ENCODE data around the gene COPA.
A peak's percentile ranks its signal among the peaks of the same experiment; 100 is the strongest.

Gene COPA

DNA sequence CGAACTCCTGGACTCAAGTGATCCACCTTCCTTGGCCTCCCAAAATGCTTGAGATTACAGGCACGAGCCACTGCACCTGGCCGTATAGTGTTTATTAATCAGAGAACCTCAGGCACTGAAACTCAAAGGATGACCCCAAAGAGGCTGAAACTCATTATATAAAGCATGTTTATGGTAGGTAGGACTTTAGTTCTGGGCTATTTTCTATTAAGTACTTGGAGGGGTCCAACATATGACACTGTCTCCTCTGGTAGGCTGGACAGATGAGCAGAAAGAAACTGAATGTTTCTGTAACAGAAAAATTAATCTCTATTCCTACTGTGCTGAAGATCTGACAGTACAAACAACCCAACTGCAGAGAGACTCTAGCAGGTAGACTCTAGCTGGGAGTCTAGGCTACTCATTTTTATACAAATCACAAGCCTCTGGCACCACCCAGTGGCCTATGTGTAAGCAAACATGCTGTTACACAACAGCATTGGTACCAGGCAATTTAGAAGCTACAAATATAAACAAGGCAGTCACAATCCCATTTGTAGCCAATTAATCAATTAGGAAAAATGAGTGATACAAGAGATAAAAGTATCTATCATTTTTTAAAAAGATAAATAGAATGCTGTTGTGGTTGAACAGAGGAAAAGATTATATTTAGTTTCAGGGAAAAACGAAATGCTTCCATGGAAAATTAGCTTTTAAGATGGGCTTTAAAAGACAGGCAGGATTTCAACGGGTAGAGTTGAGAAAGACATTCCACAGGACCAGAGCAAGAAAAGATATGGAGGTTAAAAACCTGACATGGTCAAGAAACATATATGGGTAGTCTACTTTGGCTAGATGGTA is 91.1 kb downstream of the COPA start:
- no peak overlapping the region for H3K27ac ChIP-seq
- TF ChIP-seq CTCF (IDR thresholded peaks at IDR 0.05) (peak; percentile 92), ZFX (IDR thresholded peaks at IDR 0.05; ENCODE audit: borderline replicate concordance) (no peak)

DNA sequence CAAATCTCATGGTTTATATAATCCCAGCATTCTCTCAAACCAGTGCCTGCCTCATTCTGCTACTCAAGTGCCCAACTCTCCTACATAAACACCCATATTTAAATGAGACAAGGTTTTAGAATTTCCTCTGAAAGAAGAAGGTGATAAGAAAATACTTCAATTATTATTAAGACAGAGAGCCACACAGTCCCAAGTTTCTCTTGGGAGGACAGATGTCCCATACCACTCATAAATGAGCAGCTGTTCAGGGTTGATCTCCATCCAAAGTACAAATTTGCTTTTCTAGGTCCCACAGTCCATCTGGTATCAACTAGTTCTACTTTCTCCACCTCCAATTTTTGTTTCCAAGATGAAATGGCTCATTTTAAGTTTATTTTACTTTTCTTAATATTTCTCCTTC is 92.0 kb downstream of the COPA start:
- TF ChIP-seq ZFX (IDR thresholded peaks at IDR 0.05; ENCODE audit: borderline replicate concordance) (no peak), CTCF (IDR thresholded peaks at IDR 0.05) (no peak)
- H3K27ac ChIP-seq = no peak overlapping the region

DNA sequence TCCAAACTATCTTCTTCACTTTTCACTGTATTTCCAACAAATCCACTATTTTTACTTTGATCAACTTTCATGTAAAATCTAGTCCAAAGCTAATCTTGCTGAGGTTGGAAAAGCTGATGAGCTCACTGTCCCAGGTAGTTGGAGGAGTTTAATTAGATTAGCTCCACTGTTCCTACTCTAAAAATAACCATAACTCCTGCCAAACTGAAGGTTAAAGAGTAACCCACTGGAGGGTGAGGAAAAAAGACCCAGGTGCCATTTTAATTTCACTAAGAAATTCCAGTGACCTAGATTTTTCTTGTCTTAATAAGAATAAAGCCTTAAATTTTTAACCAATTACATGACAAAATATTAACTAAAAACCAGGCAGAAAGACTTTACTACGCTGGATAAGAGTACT is 96.0 kb downstream of the COPA start:
- TF ChIP-seq CTCF (IDR thresholded peaks at IDR 0.05) (no peak), ZFX (IDR thresholded peaks at IDR 0.05; ENCODE audit: borderline replicate concordance) (no peak)
- peak overlapping the region; percentile 40 for H3K27ac ChIP-seq

- H3K27ac ChIP-seq = no peak overlapping the region
- TF ChIP-seq CTCF (IDR thresholded peaks at IDR 0.05) (no peak), ZFX (IDR thresholded peaks at IDR 0.05; ENCODE audit: borderline replicate concordance) (no peak)
Measured at GRCh38 chr1:160245434-160245833, 97.6 kb downstream of the COPA start.

DNA sequence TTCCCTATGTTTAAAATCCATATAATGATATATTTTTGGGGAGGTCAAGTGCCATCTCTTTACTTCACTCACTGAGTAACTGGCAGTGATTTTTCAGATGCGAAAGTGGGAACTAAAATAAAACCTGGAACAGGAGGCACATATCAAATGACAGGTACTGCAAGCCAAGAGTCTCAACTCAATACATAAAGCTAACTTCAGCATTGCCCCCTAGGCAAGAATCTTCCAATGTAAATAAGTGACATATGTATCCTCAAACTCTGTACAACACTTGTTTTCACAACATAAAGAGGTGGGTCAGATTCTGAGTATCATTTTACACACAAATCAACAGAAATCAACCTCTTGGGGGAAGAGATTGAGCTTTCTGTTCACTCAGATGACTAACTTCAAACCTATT is 98.8 kb downstream of the COPA start:
- TF ChIP-seq CTCF (IDR thresholded peaks at IDR 0.05) (no peak), ZFX (IDR thresholded peaks at IDR 0.05; ENCODE audit: borderline replicate concordance) (no peak)
- peak overlapping the region; percentile 51 for H3K27ac ChIP-seq

DNA sequence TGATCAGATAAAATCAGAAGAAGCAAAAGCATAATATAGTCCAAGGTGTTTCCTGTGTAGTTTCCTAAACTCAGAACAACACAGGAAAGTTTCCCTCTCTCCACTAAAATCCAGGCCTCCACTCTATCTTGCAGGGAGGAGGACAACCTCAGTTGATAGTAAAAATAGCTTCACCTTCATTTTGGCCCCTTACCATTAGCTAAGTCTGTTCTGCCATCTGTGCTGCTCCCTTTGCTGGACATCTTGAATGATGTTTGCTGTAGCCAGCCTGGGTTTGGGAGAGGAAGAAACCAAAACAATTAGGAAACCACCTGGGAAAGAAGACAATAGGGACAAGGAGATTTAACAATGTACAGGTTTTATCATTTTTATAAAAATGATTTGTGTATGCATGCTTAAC is 99.3 kb downstream of the COPA start:
- H3K27ac ChIP-seq = peak overlapping the region; percentile 51
- no peak for TF ChIP-seq ZFX (IDR thresholded peaks at IDR 0.05; ENCODE audit: borderline replicate concordance)
- no peak for TF ChIP-seq CTCF (IDR thresholded peaks at IDR 0.05)

DNA sequence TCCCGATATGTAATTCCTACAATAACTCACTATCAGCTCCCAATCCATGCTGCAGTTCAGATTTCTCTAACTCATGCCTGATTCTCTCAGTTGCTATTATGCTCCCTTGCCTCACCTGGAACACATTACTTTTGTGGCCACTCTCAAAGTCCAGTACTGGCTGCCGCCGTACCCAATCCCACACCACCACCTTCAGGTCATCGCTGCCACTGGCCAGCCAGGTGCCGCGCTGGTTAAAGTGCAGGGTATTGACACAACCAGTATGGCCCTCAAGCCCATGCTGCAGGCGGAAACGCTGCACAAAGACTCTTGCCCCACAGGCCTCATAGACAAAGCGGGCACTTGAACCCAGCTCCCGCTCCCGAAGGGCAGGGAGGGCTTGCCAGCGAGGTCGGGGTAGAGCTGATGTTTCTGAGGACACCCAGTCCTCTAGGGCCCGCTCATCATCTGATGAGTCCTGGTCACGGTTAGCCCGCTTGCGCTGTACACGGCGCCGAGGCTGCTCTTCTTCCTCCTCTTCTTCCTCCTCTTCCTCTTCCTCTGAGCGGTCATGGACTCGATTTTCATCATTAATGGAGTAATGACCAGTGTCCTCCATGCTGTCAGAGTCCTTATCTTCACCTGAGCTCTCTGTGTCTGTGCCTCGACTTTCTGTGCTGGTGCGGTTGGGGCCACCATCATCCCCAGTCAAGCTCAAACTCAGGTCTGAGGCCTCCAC is 103.3 kb downstream of the COPA start:
- TF ChIP-seq CTCF (IDR thresholded peaks at IDR 0.05) = no peak
- TF ChIP-seq ZFX (IDR thresholded peaks at IDR 0.05; ENCODE audit: borderline replicate concordance) = no peak
- H3K27ac ChIP-seq = no peak overlapping the region

All from 22Rv1 (cell line).